Measurements from ENCODE around the gene KCNK3.

The KCNK3 gene

GRCh38 chr2:26727641-26728561, 35.4 kb downstream of the KCNK3 start:
- no peak for TF ChIP-seq ZFX (IDR thresholded peaks at IDR 0.05; ENCODE audit: borderline replicate concordance)
- peak; percentile 76 for TF ChIP-seq CTCF (IDR thresholded peaks at IDR 0.05)
- H3K27ac ChIP-seq, result no peak overlapping the region

GRCh38 chr2:26729311-26729710, 36.8 kb downstream of the KCNK3 start:
- no peak for TF ChIP-seq CTCF (IDR thresholded peaks at IDR 0.05)
- no peak for TF ChIP-seq ZFX (IDR thresholded peaks at IDR 0.05; ENCODE audit: borderline replicate concordance)
- H3K27ac ChIP-seq, result no peak overlapping the region

- TF ChIP-seq CTCF (IDR thresholded peaks at IDR 0.05), result no peak
- TF ChIP-seq ZFX (IDR thresholded peaks at IDR 0.05; ENCODE audit: borderline replicate concordance), result no peak
- no peak overlapping the region for H3K27ac ChIP-seq
These were observed 38.2 kb downstream of the KCNK3 start for GRCh38 chr2:26730549-26731344.

- TF ChIP-seq CTCF (IDR thresholded peaks at IDR 0.05) (no peak), ZFX (IDR thresholded peaks at IDR 0.05; ENCODE audit: borderline replicate concordance) (no peak)
- no peak overlapping the region for H3K27ac ChIP-seq
These were observed 39.2 kb downstream of the KCNK3 start for GRCh38 chr2:26731714-26732113.

GRCh38 chr2:26732446-26732845, 39.9 kb downstream of the KCNK3 start:
- no peak overlapping the region for H3K27ac ChIP-seq
- no peak for TF ChIP-seq CTCF (IDR thresholded peaks at IDR 0.05)
- TF ChIP-seq ZFX (IDR thresholded peaks at IDR 0.05; ENCODE audit: borderline replicate concordance), result no peak

GRCh38 chr2:26733413-26733812, 40.9 kb downstream of the KCNK3 start:
- TF ChIP-seq ZFX (IDR thresholded peaks at IDR 0.05; ENCODE audit: borderline replicate concordance) (no peak), CTCF (IDR thresholded peaks at IDR 0.05) (no peak)
- no peak overlapping the region for H3K27ac ChIP-seq

GRCh38 chr2:26735097-26735496, 42.6 kb downstream of the KCNK3 start:
- TF ChIP-seq CTCF (IDR thresholded peaks at IDR 0.05) (no peak), ZFX (IDR thresholded peaks at IDR 0.05; ENCODE audit: borderline replicate concordance) (no peak)
- H3K27ac ChIP-seq, result no peak overlapping the region
